NCI-H446 treated with DMSO at 0.1 percent for 48 hours (cell line): ENCODE data around the gene OGFOD2.

Experiments used
- DNase-seq: peaks from one replicate; lab custom pipeline; 2025; lab: John Stamatoyannopoulos, UW

Gene OGFOD2

GRCh38 chr12:122977655-122978392 lies 2.8 kb downstream of the OGFOD2 start:
- no peak for DNase-seq

GRCh38 chr12:122978507-122978955 lies 3.5 kb downstream of the OGFOD2 start:
- no peak for DNase-seq

- no peak for DNase-seq
These were observed 4.2 kb downstream of the OGFOD2 start for GRCh38 chr12:122979001-122979907.

GRCh38 chr12:122979908-122980182 lies 4.8 kb downstream of the OGFOD2 start:
- DNase-seq = no peak

- DNase-seq = peak; percentile 10
These were observed 5.4 kb downstream of the OGFOD2 start, which contains the start of gene ARL6IP4 for GRCh38 chr12:122980183-122981035. Gene ARL6IP4 (plus strand): TSS chr12:122980681. CDS start chr12:122981140, 459 bp downstream.

- no peak for DNase-seq
These were observed 6.0 kb downstream of the OGFOD2 start for GRCh38 chr12:122981036-122981471.

GRCh38 chr12:122981587-122982476 lies 6.8 kb downstream of the OGFOD2 start:
- DNase-seq = no peak

- no peak for DNase-seq
These were observed 7.4 kb downstream of the OGFOD2 start for GRCh38 chr12:122982477-122982815.

- no peak for DNase-seq
These were observed 8.1 kb downstream of the OGFOD2 start for GRCh38 chr12:122982963-122983788.

- no peak for DNase-seq
These were observed 8.9 kb downstream of the OGFOD2 start for GRCh38 chr12:122983789-122984515.

- no peak for DNase-seq
These were observed 9.7 kb downstream of the OGFOD2 start for GRCh38 chr12:122984612-122985337.

- DNase-seq = no peak
These were observed 10.6 kb downstream of the OGFOD2 start for GRCh38 chr12:122985338-122986257.

- no peak for DNase-seq
These were observed 11.3 kb downstream of the OGFOD2 start for GRCh38 chr12:122986258-122986871.

GRCh38 chr12:122987086-122987951 lies 12.3 kb downstream of the OGFOD2 start:
- DNase-seq = no peak

- no peak for DNase-seq
These were observed 13.0 kb downstream of the OGFOD2 start for GRCh38 chr12:122988036-122988435.

GRCh38 chr12:122988612-122989212 lies 13.7 kb downstream of the OGFOD2 start:
- DNase-seq = no peak
